ENCODE measurements around the gene TK1. TPM values are rescaled to one million over a fixed set of nuclear protein-coding genes. Genes with fewer than 3 reads are reported as not detected.
A peak's percentile ranks its signal among the peaks of the same experiment; 100 is the strongest.

The TK1 gene
- total RNA-seq, 1 experiment from 2014 or later = 190 TPM

GRCh38 chr17:78128551-78129350, 58.1 kb downstream of the TK1 start, which contains the start of gene TMC6:
Gene TMC6, minus strand, starts transcription at chr17:78128755. Its CDS starts 1,923 bp downstream, at chr17:78126832.
- intact Hi-C loops (cut with micrococcal nuclease; ENCODE audit: unreplicated experiment) = loop anchor here (2.0 to 5.0 kb wide), 3 partner anchors 22 to 59 kb away; partner anchors contain the start of genes AFMID, SYNGR2 and TK1
- Histone ChIP-seq H3K36me3 (ENCODE audit: control insufficient read depth, insufficient read depth, low read length) (peaks cover 3% of the 10 kb centered on the region; the same call in 1 of the 2 replicates), H3K9me3 (no peaks in the 10 kb centered on the region), H3K27me3 (replicated peaks; ENCODE audit: control insufficient read depth, insufficient read depth, low read length) (no peaks in the 10 kb centered on the region), H3K4me3 (ENCODE audit: low read depth, low read length) (peak within 1 kb of the TSS; percentile 58), H3K4me1 (peaks cover 23% of the 10 kb centered on the region)
- H3K27ac Mint-ChIP-seq (ENCODE audit: unreplicated experiment) = peak within 1 kb of the TSS; percentile 75
- no TSS peak for BruUV-seq (replicated peaks)
- H3K4me1 Mint-ChIP-seq (ENCODE audit: low read depth, unreplicated experiment) = peaks cover 9% of the 10 kb centered on the region
- peaks cover 20% of the 10 kb centered on the region for H3K36me3 Mint-ChIP-seq (ENCODE audit: insufficient read depth, unreplicated experiment)
- POLR2A ChIA-PET = interaction anchor here (0.6 to 1.5 kb wide), 5 partner anchors 42 to 79 kb away, joined by 4 to 16 read pairs (median 7); partner anchors contain the start of genes AFMID and TK1
- DNase-seq = peak; percentile 91
- H3K4me3 Mint-ChIP-seq (ENCODE audit: unreplicated experiment) = peak within 1 kb of the TSS; percentile 75
- H3K27me3 Mint-ChIP-seq (ENCODE audit: insufficient read depth, unreplicated experiment) = no peaks in the 10 kb centered on the region
- H3K9me3 Mint-ChIP-seq (ENCODE audit: unreplicated experiment) = no peaks in the 10 kb centered on the region
- TF ChIP-seq CTCF (IDR thresholded peaks at IDR 0.05; ENCODE audit: insufficient read depth in 1 of 2, low read depth in 1 of 2, low read length in 1 of 2, severe bottlenecking in 1 of 2, unreplicated experiment in 1 of 2) = no peak
- CTCF ChIA-PET = interaction anchor here (0.6 to 1.7 kb wide), 8 partner anchors 9 to 1668 kb away, joined by 3 to 12 read pairs (median 4); partner anchors contain the start of genes CBX8 and SYNGR2

- Mint-ChIP-seq H3K4me3 (ENCODE audit: unreplicated experiment) (peak overlapping the region; percentile 75), H3K36me3 (ENCODE audit: insufficient read depth, unreplicated experiment) (peaks cover 24% of the 10 kb centered on the region), H3K27ac (ENCODE audit: unreplicated experiment) (peak overlapping the region; percentile 74), H3K27me3 (ENCODE audit: insufficient read depth, unreplicated experiment) (no peaks in the 10 kb centered on the region), H3K9me3 (ENCODE audit: unreplicated experiment) (no peaks in the 10 kb centered on the region), H3K4me1 (ENCODE audit: low read depth, unreplicated experiment) (peaks cover 9% of the 10 kb centered on the region)
- no peak for TF ChIP-seq CTCF (IDR thresholded peaks at IDR 0.05; ENCODE audit: insufficient read depth in 1 of 2, low read depth in 1 of 2, low read length in 1 of 2, severe bottlenecking in 1 of 2, unreplicated experiment in 1 of 2)
- Histone ChIP-seq H3K27me3 (replicated peaks; ENCODE audit: control insufficient read depth, insufficient read depth, low read length) (no peaks in the 10 kb centered on the region), H3K36me3 (ENCODE audit: control insufficient read depth, insufficient read depth, low read length) (peaks cover 3% of the 10 kb centered on the region; the same call in 1 of the 2 replicates), H3K9me3 (no peaks in the 10 kb centered on the region), H3K4me1 (peaks cover 23% of the 10 kb centered on the region), H3K4me3 (ENCODE audit: low read depth, low read length) (peak overlapping the region; percentile 58)
- peak; percentile 76 to 80 for DNase-seq
- ChIA-PET CTCF (interaction anchor here (0.6 to 1.7 kb wide), 9 partner anchors 10 to 1669 kb away, joined by 3 to 12 read pairs (median 4); partner anchors contain the start of genes CBX8 and SYNGR2), POLR2A (interaction anchor here (0.6 to 1.5 kb wide), 5 partner anchors 41 to 59 kb away, joined by 4 to 16 read pairs (median 4); partner anchors contain the start of genes AFMID and TK1)
- intact Hi-C loops (cut with micrococcal nuclease; ENCODE audit: unreplicated experiment) = loop anchor here (2.0 to 5.0 kb wide), 3 partner anchors 23 to 59 kb away; partner anchors contain the start of genes AFMID, SYNGR2 and TK1
- TSS peak; percentile 55 for BruUV-seq (replicated peaks)
Measured at GRCh38 chr17:78127888-78128550, 58.8 kb downstream of the TK1 start.
